GM12878 (cell line): Measurements from ENCODE around the gene POR. TPM values are rescaled to one million over a fixed set of nuclear protein-coding genes. Genes with fewer than 3 reads are reported as not detected.

Experiments used
- ATAC-seq: fragments of 200-7000 bp; cut with Tn5 transposase; 3 replicates; pipeline ENCODE4 v1.9.1; 2020; ENCODE audit warnings: mild to moderate bottlenecking, moderate library complexity
- Bru-seq: library from RNA; stranded (reverse); fragments of 400-500 nt; gene quantifications from one replicate; lab custom pipeline; 2021; lab: Mats Ljungman, UMichigan
- BruChase-seq, 2 experiments: library from RNA; stranded (reverse); fragments of 400-500 nt; gene quantifications; one replicate each; lab custom pipeline; 2021; lab: Mats Ljungman, UMichigan
- BruUV-seq: library from RNA; stranded (reverse); fragments of 400-500 nt; replicated peaks from 2 replicates; lab custom pipeline; 2021; lab: Mats Ljungman, UMichigan
- CTCF ChIA-PET: fragments of 300-600 bp; sonication (Branson Sonifier 250); formaldehyde crosslinking; extraction: SDS; loops from one replicate; lab custom pipeline; 2021; ENCODE audit warnings: inconsistent platforms; lab: Yijun Ruan, JAX
- POLR2A ChIA-PET: fragments of 350-600 bp; formaldehyde crosslinking; extraction: SDS; loops from one replicate; lab custom pipeline; 2021; ENCODE audit warnings: inconsistent platforms; lab: Charles Lee
- RAD21 ChIA-PET: fragments of 300-600 bp; sonication (Branson Sonifier 250); formaldehyde crosslinking; loops from one replicate; lab custom pipeline; 2023; ENCODE audit warnings: antibody characterized with exemption; ENCODE audit not compliant: unreplicated experiment; lab: Charles Lee
- SMC1A ChIA-PET: fragments of 300-600 bp; sonication (Branson Sonifier 250); formaldehyde crosslinking; loops from one replicate; lab custom pipeline; 2023; ENCODE audit not compliant: unreplicated experiment, uncharacterized antibody; lab: Charles Lee
- DNase-seq: peaks from one replicate; pipeline ENCODE4 v3.0.0-alpha.2; 2011; ENCODE audit warnings: low read depth, low spot score
- FAIRE-seq: peaks from 3 replicates; lab custom pipeline; 2011; peaks lifted over from hg19 to GRCh38; lab: Jason Lieb, UNC
- H2AFZ ChIP-seq: 2 replicates; pipeline ENCODE4 v1.6.0; 2011; ENCODE audit warnings: low read depth, low read length, control low read depth; ENCODE audit not compliant: control insufficient read depth
- H3K27ac ChIP-seq: 2 replicates; pipeline ENCODE4 v1.5.1; 2011; ENCODE audit warnings: control low read depth; ENCODE audit not compliant: control insufficient read depth, insufficient read depth
- H3K27me3 ChIP-seq, 2 experiments: replicated peaks in 1 of 2; 2 replicates each; pipeline versions ENCODE4 v1.6.0 to v1.6.1; 2011; ENCODE audit warnings: low read length in 1 of 2; ENCODE audit not compliant: control insufficient read depth in 2 of 2, insufficient read depth in 2 of 2
- H3K36me3 ChIP-seq, 2 experiments: 2 replicates each; pipeline ENCODE4 v1.5.1; 2011; ENCODE audit warnings: low read length in 1 of 2; ENCODE audit not compliant: control insufficient read depth in 2 of 2, insufficient read depth in 2 of 2
- H3K4me1 ChIP-seq: 2 replicates; pipeline ENCODE4 v1.6.1; 2011; ENCODE audit warnings: mild to moderate bottlenecking, low read length, moderate library complexity, mixed read lengths; ENCODE audit not compliant: control insufficient read depth, insufficient read depth
- H3K4me2 ChIP-seq: 2 replicates; pipeline ENCODE4 v1.6.0; 2011; ENCODE audit warnings: control low read depth; ENCODE audit not compliant: control insufficient read depth, insufficient read depth
- H3K4me3 ChIP-seq: fragments of 200-600 bp; sonication (generic); 2 replicates; pipeline ENCODE4 v1.5.1; 2016
- H3K79me2 ChIP-seq: 2 replicates; pipeline ENCODE4 v1.6.0; 2011; ENCODE audit warnings: low read length; ENCODE audit not compliant: control insufficient read depth, insufficient read depth
- H3K9ac ChIP-seq: 2 replicates; pipeline ENCODE4 v1.8.0; 2011; ENCODE audit warnings: low read length, control low read depth, mixed read lengths; ENCODE audit not compliant: control insufficient read depth, insufficient read depth
- H3K9me3 ChIP-seq: replicated peaks from 3 replicates; pipeline ENCODE4 v1.5.1; 2011; ENCODE audit warnings: mild to moderate bottlenecking, low read length; ENCODE audit not compliant: control insufficient read depth, insufficient read depth
- H4K20me1 ChIP-seq: 2 replicates; pipeline ENCODE4 v1.6.0; 2011; ENCODE audit not compliant: control insufficient read depth, insufficient read depth
- E2F4 ChIP-seq: IDR thresholded peaks from 2 replicates; pipeline ENCODE4 v1.6.1; 2012; ENCODE audit warnings: low read depth, low read length, improper control_type of control experiment
- FOXK2 ChIP-seq: fragments of 450-650 bp; IDR thresholded peaks from 2 replicates; pipeline ENCODE4 v1.6.1; 2017; ENCODE audit warnings: mild to moderate bottlenecking, moderate library complexity
- GABPA ChIP-seq: IDR thresholded peaks from 2 replicates; pipeline ENCODE4 v1.6.1; 2014; ENCODE audit warnings: antibody characterized with exemption, low read depth, mild to moderate bottlenecking, inconsistent platforms
- HDAC2 ChIP-seq: fragments of 200-600 bp; sonication (generic); IDR thresholded peaks from 2 replicates; pipeline ENCODE4 v1.6.1; 2017
- KLF5 ChIP-seq: fragments of 450-650 bp; IDR thresholded peaks from 2 replicates; pipeline ENCODE4 v1.6.1; 2014; ENCODE audit warnings: mild to moderate bottlenecking; ENCODE audit not compliant: partially characterized antibody
- MTA2 ChIP-seq: fragments of 450-650 bp; IDR thresholded peaks from 2 replicates; pipeline ENCODE4 v1.6.1; 2016; ENCODE audit warnings: low read depth, mild to moderate bottlenecking, moderate library complexity
- NR2F1 ChIP-seq: fragments of 450-650 bp; conservative IDR thresholded peaks from 2 replicates; pipeline ENCODE4 v1.6.1; 2017; ENCODE audit warnings: mild to moderate bottlenecking
- PRDM15 ChIP-seq: fragments of 450-650 bp; formaldehyde crosslinking; IDR thresholded peaks from 2 replicates; pipeline ENCODE4 v1.4.0; 2020; ENCODE audit warnings: mild to moderate bottlenecking, moderate library complexity
- RBBP5 ChIP-seq: fragments of 200-600 bp; sonication (generic); conservative IDR thresholded peaks from 2 replicates; pipeline ENCODE4 v1.6.1; 2016
- RELA ChIP-seq: fragments of 450-650 bp; IDR thresholded peaks from 2 replicates; pipeline ENCODE4 v1.8.0; 2014; ENCODE audit warnings: borderline replicate concordance; ENCODE audit not compliant: partially characterized antibody
- SMAD5 ChIP-seq: IDR thresholded peaks from 2 replicates; pipeline ENCODE4 v1.6.1; 2016; ENCODE audit warnings: antibody characterized with exemption, low read depth
- YBX1 ChIP-seq: fragments of 450-650 bp; IDR thresholded peaks from 2 replicates; pipeline ENCODE4 v1.6.1; 2016; ENCODE audit warnings: antibody characterized with exemption
- ZNF217 ChIP-seq: fragments of 450-650 bp; IDR thresholded peaks from 2 replicates; pipeline ENCODE4 v1.6.1; 2017; ENCODE audit warnings: antibody characterized with exemption, mild to moderate bottlenecking
- ZNF24 ChIP-seq: fragments of 450-650 bp; IDR thresholded peaks from 2 replicates; pipeline ENCODE4 v1.6.1; 2017; ENCODE audit warnings: antibody characterized with exemption, mild to moderate bottlenecking
- ZNF274 ChIP-seq: IDR thresholded peaks from one replicate; pipeline ENCODE4 v1.8.0; 2011; ENCODE audit not compliant: insufficient read length, insufficient read depth
- WGBS: methylation state at CpG from one replicate; pipeline ENCODE4 v1.1.6; 2016; ENCODE audit warnings: low lambda C conversion rate; ENCODE audit not compliant: insufficient replicate concordance, insufficient coverage; ENCODE audit errors: missing lambda C conversion rate; 5-methylcytosine and 5-hydroxymethylcytosine counted together
- in situ Hi-C: fragments of 300-500 bp; cut with MboI; formaldehyde crosslinking; loops from 9 replicates; pipeline ENCODE4 v1.14.3; 2018; ENCODE audit warnings: mixed read lengths
- intact Hi-C: fragments of 100-400 bp; cut with micrococcal nuclease; formaldehyde crosslinking; loops from one replicate; pipeline ENCODE4 v1.14.2; 2022; ENCODE audit not compliant: unreplicated experiment
- long read RNA-seq, 2 experiments: library from polyadenylated mRNA; unstranded; transcript quantifications; one replicate each; pipeline ENCODE4 v2.0.0, GENCODE V29; 2019 to 2020
- polyA minus RNA-seq, 3 experiments: library from RNA; depleted of rRNA, polyadenylated mRNA; stranded (reverse); fragments of >200 nt; gene quantifications; 2 replicates each; pipeline ENCODE4 v1.2.3, GENCODE V29; 2011
- polyA plus RNA-seq, 11 experiments: library from polyadenylated mRNA; depleted of rRNA in 4 of 11; unstranded in 6 of 11; stranded (reverse) in 5 of 11; fragments of >200 nt; fragmentation: Nextera tagmentation in 4 of 11; fragmentation: Illumina TruSeq in 1 of 11; extraction: Ambion mirVana in 4 of 11; extraction: Trizol in 1 of 11; gene quantifications; 1 replicate in 1 of 11; 2 replicates in 10 of 11; pipeline versions ENCODE4 v1.2.1 to v1.2.3, GENCODE V29; 2011 to 2016; ENCODE audit warnings: inconsistent platforms in 2 of 11, missing spikeins in 2 of 11, low read depth in 1 of 11
- total RNA-seq, 4 experiments: library from RNA; depleted of rRNA in 3 of 4; stranded (reverse); fragments of >200 nt in 3 of 4; fragmentation: Illumina TruSeq in 1 of 4; extraction: Trizol in 1 of 4; gene quantifications; 2 replicates each; pipeline versions ENCODE4 v1.2.1 to v1.2.3, GENCODE V29; 2013 to 2021

Gene POR
- 89.1 and 114 TPM in 2 replicates for total RNA-seq (2013; cell fraction: nucleolus; rRNA removed)
- 67.6 and 75.5 TPM in 2 replicates for total RNA-seq (2014; rRNA removed)
- 15.3 and 16.2 TPM in 2 replicates for total RNA-seq (2014; rRNA removed; fragmentation: Illumina TruSeq; extraction: Trizol)
- 72.2 and 75.8 TPM in 2 replicates for total RNA-seq (2021)
- 10.8 TPM for polyA plus RNA-seq (2011; ENCODE audit: low read depth)
- 7.9 and 16.0 TPM in 2 replicates for polyA plus RNA-seq (2011; rRNA removed)
- 28.1 and 40.8 TPM in 2 replicates for polyA plus RNA-seq (2011; cell fraction: cytosol; rRNA removed)
- 119 and 145 TPM in 2 replicates for polyA plus RNA-seq (2011; cell fraction: nucleus; rRNA removed)
- polyA plus RNA-seq (2012): 32.6 and 32.8 TPM in 2 replicates
- 27.0 and 33.7 TPM in 2 replicates for polyA plus RNA-seq (2014; fragmentation: Illumina TruSeq; extraction: Trizol)
- 1 to 10 TPM; 2.2 to 8.2 TPM for polyA plus RNA-seq (2014; fragmentation: Nextera tagmentation; extraction: Ambion mirVana)
- 38.1 and 45.2 TPM in 2 replicates for polyA plus RNA-seq (2014; rRNA removed)
- polyA plus RNA-seq (2016; fragmentation: Nextera tagmentation; extraction: Ambion mirVana): 10 to 100 TPM; 55.7 to 59.0 TPM
- 18.7 and 36.8 TPM in 2 replicates for polyA minus RNA-seq (2011; rRNA and poly(A)+ RNA removed)
- 29.0 and 34.8 TPM in 2 replicates for polyA minus RNA-seq (2011; cell fraction: cytosol; rRNA and poly(A)+ RNA removed)
- polyA minus RNA-seq (2011; cell fraction: nucleus; rRNA and poly(A)+ RNA removed): 25.1 and 46.7 TPM in 2 replicates
- Bru-seq, nascent RNA: percentile 64 among the genes with signal in this experiment
- percentile 68 among the genes with signal in this experiment for BruChase-seq, experiment 1, labeled RNA remaining after a 6-hour chase
- BruChase-seq, experiment 2, labeled RNA remaining after a 2-hour chase: percentile 63 among the genes with signal in this experiment
- long read RNA-seq, experiment 1, transcript POR-218 (16 exons, 2,522 nt): major isoform, 19 of 41 reads
- long read RNA-seq, experiment 1, partial matches to known transcripts: 16 of 41 reads
- long read RNA-seq, experiment 1, other reads (novel, unspliced or antisense): 6 of 41 reads
- long read RNA-seq, experiment 2, transcript POR-218 (16 exons, 2,522 nt): major isoform, 7 of 17 reads
- long read RNA-seq, experiment 2, partial matches to known transcripts: 6 of 17 reads
- long read RNA-seq, experiment 2, other reads (novel, unspliced or antisense): 3 of 17 reads

DNA sequence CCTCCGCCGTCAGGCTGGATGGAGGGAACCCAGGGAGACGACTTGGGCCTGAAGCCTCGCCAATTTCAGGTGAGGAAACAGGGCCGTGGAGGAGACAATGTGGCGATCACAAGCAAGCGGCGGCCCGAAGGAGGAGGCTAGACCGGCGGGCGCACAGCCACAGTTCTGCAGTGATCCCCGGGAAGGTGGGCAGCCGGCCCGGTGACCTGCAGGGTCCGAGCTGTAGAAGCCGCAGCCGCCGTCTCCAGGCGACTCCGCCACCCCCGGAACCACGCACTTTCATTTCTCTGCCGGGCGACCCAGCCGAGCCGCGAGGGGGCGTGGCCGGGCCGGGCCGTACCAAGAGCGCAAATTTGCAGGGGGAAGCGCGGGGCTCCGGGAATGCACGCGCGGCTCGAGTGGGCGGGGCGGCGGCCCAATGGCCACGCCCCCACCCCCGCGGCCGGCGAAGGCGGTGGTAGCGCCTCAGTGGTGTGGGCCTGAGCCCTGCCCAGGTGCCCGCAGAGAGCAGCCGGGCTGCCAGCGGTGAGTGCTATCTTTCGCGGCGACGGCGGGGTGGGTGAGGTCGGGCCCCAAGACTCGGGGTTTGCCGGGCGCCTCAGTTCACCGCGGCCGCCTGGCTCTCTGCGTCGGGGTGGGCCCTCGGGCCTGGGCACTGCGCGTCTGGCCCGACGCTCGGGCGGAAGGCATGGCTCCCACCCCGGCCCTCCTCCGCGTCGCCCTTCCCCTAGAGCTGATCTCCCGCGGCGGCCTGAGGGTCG is at the start of gene POR:
TSS of gene POR (plus strand) at position 501 of the 761 bp plus-strand sequence. CDS start 38,847 bp downstream, outside the sequence.
- Histone ChIP-seq H3K9ac (peak within 1 kb of the TSS; percentile 83), H3K4me2 (peak within 1 kb of the TSS; percentile 78), H3K79me2 (peaks cover 26% of the 10 kb centered on the region), H3K9me3 (no peaks in the 10 kb centered on the region), H3K4me3 (peak within 1 kb of the TSS; percentile 92), H3K27me3 (no peaks in the 10 kb centered on the region), H3K27ac (peak within 1 kb of the TSS; percentile 65), H4K20me1 (no peaks in the 10 kb centered on the region), H3K36me3 (no peaks in the 10 kb centered on the region), H2AFZ (peak within 1 kb of the TSS; percentile 92), H3K4me1 (peaks cover 4% of the 10 kb centered on the region; the same call in 1 of the 2 replicates)
- ChIA-PET CTCF (interaction anchor here (1.0 to 3.4 kb wide), 4 partner anchors 14 to 106 kb away, joined by 3 to 18 read pairs (median 8); no protein-coding TSS in a partner anchor), RAD21 (interaction anchor here (0.6 to 2.3 kb wide), 8 partner anchors 10 to 380 kb away, joined by 3 to 13 read pairs (median 4); no protein-coding TSS in a partner anchor), SMC1A (interaction anchor here (0.8 to 2.5 kb wide), 6 partner anchors 10 to 106 kb away, joined by 3 to 13 read pairs (median 4); no protein-coding TSS in a partner anchor), POLR2A (interaction anchor here (1.2 to 3.7 kb wide), 7 partner anchors 9 to 137 kb away, joined by 3 to 27 read pairs (median 7); partner anchors contain the start of gene RHBDD2)
- intact Hi-C loops (loop anchor here (2.0 to 5.0 kb wide), 2 partner anchors 36 to 107 kb away; partner anchors contain the start of gene RHBDD2), in situ Hi-C loops (no loop called here)
- BruUV-seq: no TSS peak
- ATAC-seq (peak; percentile 96), DNase-seq (peak; percentile 69), FAIRE-seq (peak; percentile 64)
- under 1% methylated on average over 76 of the region's 82 CpGs for WGBS
- no peak for TF ChIP-seq E2F4
- TF ChIP-seq ZNF217: no peak
- TF ChIP-seq RELA: peak; percentile 86
- TF ChIP-seq KLF5: peak; percentile 100
- TF ChIP-seq RBBP5: no peak
- TF ChIP-seq MTA2: 0 out of 2 replicates have a peak, but pooled peaks have one; percentile 36
- TF ChIP-seq SMAD5: peak; percentile 91; the same call in 1 of the 2 replicates
- TF ChIP-seq YBX1: no peak
- TF ChIP-seq GABPA: no peak
- no peak for TF ChIP-seq HDAC2
- TF ChIP-seq ZNF274: no peak
- TF ChIP-seq FOXK2: peak; percentile 97
- TF ChIP-seq PRDM15 (CRISPR knock-in tag): no peak
- peak; percentile 52 for TF ChIP-seq ZNF24
- peak; percentile 85 for TF ChIP-seq NR2F1
